Activated CD4-positive, alpha-beta T cell treated with anti-CD3 and anti-CD28 coated beads, Interleukin-2, amount 50 U/mL, for 1 hour (primary cell): ENCODE measurements around the gene TRIM40.
"Not testable (repeated sequence)": the region's sequence is repeated elsewhere in the genome, so short reads cannot be mapped to it uniquely, and the experiment has no call there.

Experiments used
- DNase-seq: peaks from one replicate; pipeline ENCODE4 v3.0.0-alpha.2; 2020

TRIM40 gene

DNA sequence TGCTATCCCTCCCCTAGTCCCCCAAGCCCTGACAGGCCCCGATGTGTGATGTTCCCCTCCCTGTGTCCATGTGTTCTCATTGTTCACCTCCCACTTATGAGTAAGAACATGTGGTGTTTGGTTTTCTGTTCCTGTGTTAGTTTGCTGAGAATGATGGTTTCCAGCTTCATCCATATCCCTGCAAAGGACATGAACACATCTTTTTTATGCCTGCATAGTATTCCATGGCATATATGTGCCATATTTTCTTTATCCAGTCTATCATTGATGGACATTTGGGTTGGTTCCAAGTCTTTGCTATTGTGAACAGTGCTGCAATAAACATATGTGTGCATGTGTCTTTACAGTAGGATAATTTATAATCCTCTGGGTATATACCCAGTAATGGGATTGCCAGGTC lies 29.3 kb downstream of the TRIM40 start:
- DNase-seq, result not testable (repeated sequence)

DNA sequence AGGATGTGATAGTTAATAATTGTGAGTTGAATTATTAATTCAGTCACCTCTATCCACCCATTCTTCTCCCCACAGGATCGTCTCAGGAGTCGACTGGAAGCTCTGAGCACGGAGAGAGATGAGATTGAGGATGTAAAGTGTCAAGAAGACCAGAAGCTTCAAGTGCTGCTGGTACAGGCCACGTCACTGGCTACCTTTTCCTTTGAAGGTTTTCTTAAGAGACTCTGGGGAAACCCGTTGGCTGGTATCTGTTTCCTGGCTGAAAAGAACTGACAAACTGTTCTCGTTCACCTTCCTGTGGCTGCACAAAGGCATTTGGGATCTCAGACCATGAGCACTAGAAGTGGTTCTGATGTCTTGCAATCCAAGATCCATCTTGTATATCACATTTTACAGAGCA lies 31.2 kb downstream of the TRIM40 start:
- DNase-seq, result no peak

DNA sequence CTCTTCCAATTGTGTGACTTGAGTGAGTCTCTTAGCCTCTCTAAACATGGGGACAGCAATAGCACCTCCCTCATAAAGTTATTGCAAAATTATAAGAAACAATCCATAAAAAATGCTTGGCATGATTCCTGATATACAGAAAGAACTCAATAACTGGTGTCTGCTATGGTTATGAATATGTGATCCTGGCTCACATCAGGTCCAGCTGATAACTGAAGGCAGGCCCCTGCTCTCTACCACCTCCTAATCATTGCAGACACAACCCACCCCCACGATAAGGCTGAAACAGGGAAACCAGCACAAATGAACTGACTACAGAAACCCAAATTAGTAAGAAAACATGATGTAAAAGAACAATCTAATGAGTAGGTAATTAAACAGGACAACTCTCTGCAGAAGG lies 32.8 kb downstream of the TRIM40 start:
- no peak for DNase-seq

DNA sequence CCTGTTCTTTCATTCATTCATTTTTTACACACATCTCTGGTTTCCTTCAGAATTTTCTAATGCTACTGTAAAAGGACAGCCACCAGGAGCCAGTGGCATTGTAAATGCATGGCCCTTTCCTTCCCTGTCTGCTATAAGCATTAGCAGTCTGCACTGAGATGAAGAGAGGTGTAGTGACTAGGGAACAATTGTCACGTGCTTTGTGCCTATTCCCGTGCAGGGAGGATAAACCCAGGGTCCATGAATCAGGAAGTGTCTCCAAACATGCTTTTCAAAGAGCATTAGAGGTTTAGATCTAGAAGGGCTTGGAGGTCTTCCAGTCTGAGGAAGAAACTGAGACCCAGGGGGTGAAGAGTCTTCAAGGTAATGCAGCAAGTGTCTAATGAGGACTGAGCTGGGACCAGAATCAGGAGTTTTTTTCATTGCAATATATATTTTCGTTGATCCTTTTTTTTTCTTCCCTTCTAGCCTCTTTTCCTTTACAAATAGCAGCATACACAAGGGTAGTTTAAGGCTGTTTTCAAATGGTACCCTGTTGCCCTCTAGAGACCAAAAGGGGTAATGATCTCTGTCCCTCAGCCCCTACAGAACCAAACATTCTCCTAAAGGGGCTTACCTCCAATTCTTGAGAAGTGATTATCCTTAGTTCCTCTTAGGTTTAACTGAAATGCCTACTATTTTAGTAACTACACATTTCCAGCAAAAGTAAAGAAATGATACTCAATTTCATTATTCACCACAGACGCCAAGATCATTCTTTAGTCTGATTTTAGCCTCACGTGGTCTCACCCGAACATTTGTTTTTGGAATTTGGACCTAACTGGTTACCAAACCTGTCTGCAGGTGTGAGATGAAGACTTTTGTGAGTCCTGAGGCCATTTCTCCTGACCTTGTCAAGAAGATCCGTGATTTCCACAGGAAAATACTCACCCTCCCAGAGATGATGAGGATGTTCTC lies 34.0 kb downstream of the TRIM40 start:
- DNase-seq, result no peak

DNA sequence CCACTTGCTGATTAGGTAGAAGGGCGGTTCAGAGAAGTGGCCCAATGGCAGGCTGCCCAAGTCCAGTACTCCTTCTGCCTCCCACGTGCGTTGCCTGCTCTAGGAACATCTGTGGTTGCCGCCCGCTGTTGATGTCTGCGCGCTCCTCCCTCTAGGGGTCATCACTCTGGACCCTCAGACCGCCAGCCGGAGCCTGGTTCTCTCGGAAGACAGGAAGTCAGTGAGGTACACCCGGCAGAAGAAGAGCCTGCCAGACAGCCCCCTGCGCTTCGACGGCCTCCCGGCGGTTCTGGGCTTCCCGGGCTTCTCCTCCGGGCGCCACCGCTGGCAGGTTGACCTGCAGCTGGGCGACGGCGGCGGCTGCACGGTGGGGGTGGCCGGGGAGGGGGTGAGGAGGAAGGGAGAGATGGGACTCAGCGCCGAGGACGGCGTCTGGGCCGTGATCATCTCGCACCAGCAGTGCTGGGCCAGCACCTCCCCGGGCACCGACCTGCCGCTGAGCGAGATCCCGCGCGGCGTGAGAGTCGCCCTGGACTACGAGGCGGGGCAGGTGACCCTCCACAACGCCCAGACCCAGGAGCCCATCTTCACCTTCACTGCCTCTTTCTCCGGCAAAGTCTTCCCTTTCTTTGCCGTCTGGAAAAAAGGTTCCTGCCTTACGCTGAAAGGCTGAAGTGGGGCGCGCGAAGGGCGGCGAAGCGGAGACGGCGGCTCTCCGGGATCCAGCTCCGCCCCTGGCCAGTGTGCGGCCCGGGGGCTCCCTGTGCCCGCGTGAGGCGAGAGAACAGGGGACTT lies 35.9 kb downstream of the TRIM40 start:
- no peak for DNase-seq

DNA sequence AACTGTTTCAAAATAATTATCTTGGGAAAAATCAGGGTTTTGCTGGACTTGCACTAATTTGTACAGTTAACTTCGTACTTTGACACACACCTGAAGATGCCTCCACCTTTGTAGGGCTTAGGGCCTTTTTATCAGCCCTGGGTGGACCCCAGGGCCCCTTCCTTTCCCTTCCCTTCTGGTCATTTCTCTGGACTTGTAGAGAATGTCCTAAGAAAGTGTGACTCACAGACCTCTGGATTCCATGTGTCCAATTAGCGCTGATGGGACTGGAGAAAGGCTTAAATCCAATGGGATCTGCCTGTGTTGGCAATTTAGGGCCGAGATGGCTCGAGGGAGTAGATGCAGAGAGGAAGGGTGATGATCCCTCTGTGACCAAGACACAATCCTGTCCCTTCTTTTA lies 36.7 kb downstream of the TRIM40 start:
- DNase-seq, result no peak

DNA sequence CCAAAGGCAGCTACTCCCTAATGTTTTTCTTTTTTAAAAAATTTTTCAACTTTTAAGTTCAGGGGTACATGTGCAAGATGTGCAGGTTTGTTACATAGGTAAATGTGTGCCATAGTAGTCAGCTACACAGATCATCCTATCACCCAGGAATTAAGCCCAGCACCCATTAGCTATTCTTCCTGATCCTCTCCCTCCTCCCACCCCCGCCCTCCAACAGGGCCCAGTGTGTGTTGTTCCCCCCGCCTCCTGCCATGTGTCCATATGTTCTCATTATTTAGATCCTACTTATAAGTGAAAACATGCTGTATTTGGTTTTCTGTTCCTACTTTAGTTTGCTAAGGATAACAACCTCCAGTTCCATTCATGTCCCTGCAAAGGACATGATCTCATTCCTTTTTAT lies 39.8 kb downstream of the TRIM40 start:
- no peak for DNase-seq

DNA sequence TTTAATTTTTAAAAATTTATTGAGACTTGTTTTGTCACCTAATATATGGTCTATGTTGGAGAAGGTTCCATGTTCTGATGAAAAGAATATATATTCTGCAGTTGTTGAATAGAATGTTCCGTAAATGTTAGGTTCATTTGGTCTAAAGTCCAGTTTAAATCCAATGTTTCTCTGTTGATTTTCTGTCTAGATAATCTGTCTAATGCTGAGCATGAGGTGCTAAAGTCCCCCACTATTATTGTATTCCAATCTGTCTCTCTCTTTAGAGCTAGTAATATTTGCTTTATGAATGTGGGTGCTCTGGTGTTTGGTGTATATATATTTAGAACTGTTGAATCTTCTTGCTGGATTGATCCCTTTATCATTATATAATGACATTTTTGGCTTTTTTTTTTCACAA lies 42.9 kb downstream of the TRIM40 start:
- DNase-seq, result no peak

DNA sequence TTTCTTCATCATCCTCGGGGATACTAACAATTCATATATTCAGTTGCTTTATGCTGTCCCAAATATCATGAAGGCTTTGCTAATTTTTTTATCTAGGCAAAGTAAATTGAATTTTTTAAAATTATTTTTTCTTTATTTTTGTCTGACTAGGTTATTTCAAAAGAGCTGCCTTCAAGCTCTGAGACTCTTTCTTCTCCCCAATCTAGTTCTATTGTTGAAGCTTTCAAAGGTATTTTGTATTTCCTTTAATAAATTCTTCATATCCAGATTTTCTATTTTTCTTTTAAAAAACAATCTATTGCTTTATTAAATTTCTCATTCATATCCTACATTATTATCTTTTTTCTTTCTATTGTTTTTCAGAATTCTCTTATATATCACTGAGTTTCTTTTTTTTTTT lies 44.2 kb downstream of the TRIM40 start:
- DNase-seq, result no peak

DNA sequence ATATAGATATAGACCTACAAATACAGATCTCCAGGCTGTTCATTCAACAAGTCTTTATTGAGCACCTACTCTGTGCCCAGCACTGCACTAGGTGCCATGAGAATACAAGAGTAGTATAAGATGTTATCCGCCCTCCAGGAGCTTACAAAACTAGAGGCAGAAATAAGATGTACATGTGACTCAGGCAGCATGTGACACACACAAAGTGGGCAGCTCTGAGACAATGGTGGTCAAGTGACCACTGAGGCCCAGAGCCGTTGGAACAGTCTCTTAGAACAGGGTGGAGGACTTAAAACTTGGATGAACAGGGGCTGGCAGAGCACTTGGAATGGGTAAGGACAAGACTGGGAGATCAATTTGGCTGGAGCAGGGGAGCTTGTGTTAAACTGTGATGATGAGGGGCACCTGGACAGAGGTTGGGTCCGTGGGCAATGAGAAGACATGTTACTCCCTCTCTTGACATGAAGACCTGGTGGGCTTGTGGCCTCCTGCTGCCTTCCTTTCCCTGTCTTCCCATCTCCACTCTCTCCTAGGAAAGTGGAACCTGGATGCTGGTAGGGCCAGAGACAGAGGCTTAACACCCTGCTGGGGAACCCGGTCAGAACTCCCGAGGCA lies 48.6 kb downstream of the TRIM40 start:
- DNase-seq, result no peak

DNA sequence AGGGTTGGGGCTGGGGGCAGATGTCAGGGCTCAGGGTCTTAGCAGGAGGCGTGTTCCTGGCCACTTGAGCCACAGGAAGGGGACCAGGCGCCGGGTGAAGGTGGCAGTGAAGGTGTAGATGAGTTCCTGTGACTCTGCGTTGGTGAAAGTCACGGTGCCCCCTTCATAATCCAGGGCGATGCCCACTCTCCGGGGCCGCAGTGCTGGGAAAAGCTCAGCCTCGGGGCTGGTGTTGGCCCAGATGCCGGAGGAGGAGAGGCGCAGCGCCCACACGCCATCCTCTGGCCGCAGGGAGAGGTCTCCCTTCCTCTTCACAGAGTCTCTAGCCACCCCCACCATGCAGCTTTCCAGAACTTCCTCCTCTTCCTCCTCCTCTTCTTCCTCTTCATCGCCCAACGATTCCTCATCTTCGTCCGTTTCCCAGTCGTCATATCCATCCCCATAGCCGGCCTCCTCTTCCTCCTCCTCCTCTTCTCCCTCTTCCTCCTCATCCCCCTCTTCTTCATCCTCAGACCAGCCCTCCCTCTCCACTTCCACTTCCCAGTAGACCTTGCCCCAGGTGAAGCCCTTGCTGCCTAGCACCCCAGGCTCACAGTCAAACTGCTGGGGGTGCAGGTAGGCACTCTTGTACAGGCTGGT lies 50.0 kb downstream of the TRIM40 start:
- no peak for DNase-seq

DNA sequence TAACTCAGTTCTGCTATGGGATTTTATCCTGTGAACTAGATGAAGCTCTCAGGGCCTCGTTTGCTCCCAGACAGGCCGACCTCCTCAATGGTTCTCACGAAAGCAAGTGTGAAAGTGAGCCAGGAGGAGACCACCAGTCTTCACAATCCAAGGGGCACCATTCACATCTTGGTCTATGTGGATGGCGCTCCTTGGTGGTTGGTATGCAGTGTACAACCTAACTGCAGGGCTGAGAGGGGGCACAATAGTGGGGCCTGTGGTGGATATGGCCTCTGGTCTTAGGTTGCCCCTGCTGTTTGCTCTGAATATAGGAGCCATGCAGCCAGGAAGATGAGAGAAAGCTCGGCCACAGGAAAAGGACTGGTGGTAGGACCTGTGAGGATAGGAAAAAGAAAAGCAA lies 52.6 kb downstream of the TRIM40 start:
- no peak for DNase-seq

DNA sequence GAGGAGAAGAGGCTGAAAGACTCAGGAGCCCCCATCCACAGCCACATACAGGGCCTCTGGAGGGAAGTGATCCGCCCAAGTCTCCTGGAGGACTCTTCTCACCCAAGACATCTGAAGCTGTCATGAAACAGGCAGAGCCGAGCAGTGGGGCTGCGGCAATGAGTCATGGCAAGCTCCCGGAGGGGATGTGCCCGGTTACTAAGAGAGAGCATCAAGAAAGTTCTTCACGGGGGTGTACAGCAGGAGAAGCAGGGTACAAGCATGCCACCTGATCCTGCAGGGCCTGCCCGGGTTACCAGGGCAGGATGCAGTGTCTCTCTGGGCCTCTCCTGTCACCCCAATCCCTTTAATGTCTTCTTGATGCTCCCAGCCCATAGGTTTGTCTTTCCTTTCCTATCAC lies 56.1 kb downstream of the TRIM40 start:
- DNase-seq, result no peak

DNA sequence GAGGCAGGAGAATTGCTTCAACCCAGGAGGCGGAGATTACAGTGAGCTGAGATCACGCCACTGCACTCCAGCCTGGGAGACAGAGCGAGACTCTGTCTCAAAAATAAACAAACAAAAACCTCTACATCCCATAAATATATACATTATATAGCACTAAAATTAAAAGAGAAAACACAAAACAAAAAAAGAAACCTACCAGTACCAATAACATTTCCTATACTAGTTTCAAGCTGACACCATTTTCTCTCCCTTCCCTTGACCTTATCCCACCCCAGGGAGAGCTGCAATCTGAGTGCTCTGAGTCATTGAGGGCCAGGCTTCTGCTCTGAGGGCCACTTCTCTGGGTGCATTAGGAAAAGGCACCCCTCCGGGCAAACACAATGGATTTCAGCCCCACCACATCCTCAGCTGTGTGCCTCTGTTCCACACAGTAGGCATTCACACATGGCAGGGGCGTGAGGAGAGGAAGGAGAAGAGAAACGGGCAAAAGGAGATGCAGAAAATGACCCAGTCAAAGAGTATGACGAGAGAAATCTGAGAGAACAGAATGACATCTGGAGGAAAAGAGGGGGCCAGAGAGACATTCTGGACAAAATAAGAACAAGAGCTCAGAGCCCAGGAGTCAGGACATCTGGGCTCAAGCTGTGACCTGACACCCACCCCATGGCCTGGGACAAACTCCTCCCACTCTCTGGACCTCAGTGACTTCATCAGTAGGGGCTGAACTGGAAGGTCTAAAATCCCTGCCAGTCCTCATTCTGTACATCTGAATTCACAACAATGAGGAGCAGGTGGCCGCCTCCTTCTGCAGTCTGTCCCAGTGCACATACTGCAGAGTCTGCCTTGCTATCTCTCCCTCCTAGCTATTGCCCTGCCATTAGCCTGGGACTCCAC lies 59.1 kb downstream of the TRIM40 start:
- no peak for DNase-seq

DNA sequence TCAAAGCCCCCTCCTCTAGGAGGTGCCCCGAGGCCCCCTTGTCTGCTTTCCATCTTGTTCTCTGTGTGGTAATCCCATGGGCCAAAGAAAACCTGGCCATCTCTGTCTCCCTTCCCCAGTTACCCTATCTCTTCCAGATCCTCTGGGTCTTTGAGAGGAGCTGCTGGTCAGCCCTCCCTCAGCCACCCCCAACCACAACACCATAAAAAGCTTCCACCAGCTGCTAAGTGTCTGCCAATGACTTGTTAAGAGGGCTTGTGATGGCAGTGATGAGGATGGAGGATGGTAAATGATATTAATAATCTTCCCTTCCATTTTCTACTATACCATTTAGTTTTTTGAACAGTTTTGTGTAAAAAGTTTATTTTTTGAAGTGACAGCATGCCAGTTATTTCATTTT lies 60.0 kb downstream of the TRIM40 start:
- DNase-seq, result no peak

DNA sequence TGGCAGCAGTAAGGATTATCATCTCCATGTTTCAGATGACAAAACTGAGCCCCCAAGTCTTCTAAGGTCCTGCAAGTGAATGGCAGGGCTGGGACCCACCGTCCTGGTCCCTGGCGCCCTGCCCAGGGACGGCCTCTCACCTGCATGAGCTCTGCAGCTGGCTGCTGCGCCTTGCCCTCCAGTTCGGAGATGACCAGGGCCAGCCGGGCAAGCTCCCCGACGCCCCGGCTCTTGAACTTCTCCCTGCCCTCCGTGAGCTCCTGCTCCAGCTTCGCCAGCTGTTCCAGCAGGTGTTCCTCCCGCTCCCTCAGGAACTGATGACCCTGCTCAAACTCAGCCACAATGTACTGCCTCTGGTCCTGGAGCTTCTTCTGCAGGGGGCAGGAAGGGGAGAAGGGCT lies 60.4 kb downstream of the TRIM40 start:
- DNase-seq, result no peak
